H9 (cell line): ENCODE results near the gene ARID1A. TPM values are rescaled to one million over a fixed set of nuclear protein-coding genes. Genes with fewer than 3 reads are reported as not detected.

ENCODE experiments used
- DNase-seq: peaks from one replicate; pipeline ENCODE4 v3.0.0-alpha.2; 2017
- H2AFZ ChIP-seq: one replicate; pipeline ENCODE4 v1.6.1; 2013; ENCODE audit warnings: mild to moderate bottlenecking, low read length, control low read depth, moderate library complexity
- H2AK5ac ChIP-seq: 2 replicates; pipeline ENCODE4 v1.6.1; 2013; ENCODE audit warnings: low read length, control low read depth, mixed read lengths; ENCODE audit not compliant: insufficient read length
- H2BK120ac ChIP-seq: one replicate; pipeline ENCODE4 v1.6.1; 2013; ENCODE audit warnings: low read depth, mild to moderate bottlenecking, low read length, control low read depth, inconsistent platforms; ENCODE audit not compliant: poor library complexity, severe bottlenecking
- H2BK12ac ChIP-seq: 2 replicates; pipeline ENCODE4 v1.6.1; 2013; ENCODE audit warnings: low read length, control low read depth, mixed read lengths, low read depth; ENCODE audit not compliant: insufficient read length
- H2BK15ac ChIP-seq: 2 replicates; pipeline ENCODE4 v1.6.1; 2013; ENCODE audit warnings: low read depth, low read length, control low read depth
- H2BK20ac ChIP-seq: one replicate; pipeline ENCODE4 v1.6.1; 2013; ENCODE audit warnings: low read depth, mild to moderate bottlenecking, low read length, control low read depth, inconsistent platforms; ENCODE audit not compliant: poor library complexity, severe bottlenecking
- H2BK5ac ChIP-seq: 2 replicates; pipeline ENCODE4 v1.6.1; 2013; ENCODE audit warnings: low read length, control low read depth, mixed read lengths; ENCODE audit not compliant: insufficient read length
- H3K14ac ChIP-seq: 2 replicates; pipeline ENCODE4 v1.6.1; 2013; ENCODE audit warnings: low read length, control low read depth; ENCODE audit not compliant: insufficient read depth
- H3K18ac ChIP-seq: 2 replicates; pipeline ENCODE4 v1.6.1; 2013; ENCODE audit warnings: low read depth, mild to moderate bottlenecking, mixed read lengths, low read length, control low read depth; ENCODE audit not compliant: insufficient read length
- H3K23ac ChIP-seq: 2 replicates; pipeline ENCODE4 v1.6.1; 2013; ENCODE audit warnings: low read length, control low read depth, mixed read lengths, low read depth; ENCODE audit not compliant: insufficient read length
- H3K23me2 ChIP-seq: 2 replicates; pipeline ENCODE4 v1.6.1; 2013; ENCODE audit warnings: low read depth, mild to moderate bottlenecking, mixed read lengths, low read length, control low read depth; ENCODE audit not compliant: insufficient read length, poor library complexity, severe bottlenecking
- H3K27ac ChIP-seq: 2 replicates; pipeline ENCODE4 v1.5.1; 2013; ENCODE audit warnings: low read length, control low read depth, mixed read lengths, low read depth; ENCODE audit not compliant: insufficient read length
- H3K27me3 ChIP-seq: 2 replicates; pipeline ENCODE4 v1.6.1; 2013; ENCODE audit warnings: low read length, control low read depth, inconsistent platforms; ENCODE audit not compliant: insufficient read depth
- H3K4ac ChIP-seq: 2 replicates; pipeline ENCODE4 v1.6.1; 2013; ENCODE audit warnings: low read depth, mild to moderate bottlenecking, control low read depth, inconsistent platforms, low read length, moderate library complexity
- H3K4me1 ChIP-seq: 2 replicates; pipeline ENCODE4 v1.6.1; 2013; ENCODE audit warnings: low read length, control low read depth, inconsistent platforms; ENCODE audit not compliant: insufficient read depth
- H3K4me2 ChIP-seq: 2 replicates; pipeline ENCODE4 v1.6.1; 2013; ENCODE audit warnings: low read length, control low read depth, mixed read lengths; ENCODE audit not compliant: insufficient read length, insufficient read depth
- H3K56ac ChIP-seq: 2 replicates; pipeline ENCODE4 v1.6.1; 2013; ENCODE audit warnings: low read depth, mild to moderate bottlenecking, mixed read lengths, low read length, control low read depth; ENCODE audit not compliant: insufficient read length
- H3K79me1 ChIP-seq: 2 replicates; pipeline ENCODE4 v1.6.1; 2013; ENCODE audit warnings: low read depth, mild to moderate bottlenecking, moderate library complexity, low read length, control low read depth, inconsistent platforms; ENCODE audit not compliant: insufficient read depth, poor library complexity, severe bottlenecking
- H3K79me2 ChIP-seq: 2 replicates; pipeline ENCODE4 v1.6.1; 2013; ENCODE audit warnings: low read length, control low read depth, inconsistent platforms; ENCODE audit not compliant: insufficient read depth
- H3K9ac ChIP-seq: 2 replicates; pipeline ENCODE4 v1.6.1; 2013; ENCODE audit warnings: low read length, control low read depth, mixed read lengths; ENCODE audit not compliant: insufficient read length; ENCODE audit errors: extremely low read depth
- H3K9me3 ChIP-seq: one replicate; pipeline ENCODE4 v1.6.1; 2013; ENCODE audit warnings: low read depth, low read length, inconsistent platforms; ENCODE audit not compliant: control insufficient read depth
- H3T11ph ChIP-seq: one replicate; pipeline ENCODE4 v1.6.1; 2013; ENCODE audit warnings: mild to moderate bottlenecking, low read length, control low read depth, inconsistent platforms
- H4K20me1 ChIP-seq: one replicate; pipeline ENCODE4 v1.6.1; 2013; ENCODE audit not compliant: control insufficient read depth, insufficient read length, insufficient read depth
- H4K5ac ChIP-seq: 2 replicates; pipeline ENCODE4 v1.6.1; 2013; ENCODE audit warnings: low read depth, mild to moderate bottlenecking, mixed read lengths, low read length, control low read depth; ENCODE audit not compliant: insufficient read length
- H4K8ac ChIP-seq: replicated peaks from 2 replicates; pipeline ENCODE4 v1.6.1; 2013; ENCODE audit warnings: low read length, control low read depth, mixed read lengths, low read depth; ENCODE audit not compliant: insufficient read length
- H4K91ac ChIP-seq: 2 replicates; pipeline ENCODE4 v1.6.1; 2013; ENCODE audit warnings: low read depth, mild to moderate bottlenecking, moderate library complexity, mixed read lengths, low read length, control low read depth; ENCODE audit not compliant: insufficient read length
- H3K27ac Mint-ChIP-seq, 3 experiments: 2 replicates in 2 of 3; 3 replicates in 1 of 3; pipeline ENCODE4 v1.8.0; 2020 to 2021; ENCODE audit warnings: mixed read lengths in 3 of 3, mild to moderate bottlenecking in 1 of 3, moderate library complexity in 1 of 3
- H3K27me3 Mint-ChIP-seq: 2 replicates; pipeline ENCODE4 v1.8.0; 2021; ENCODE audit warnings: low read depth, mild to moderate bottlenecking, moderate library complexity, mixed read lengths
- H3K36me3 Mint-ChIP-seq, 3 experiments: 2 replicates in 2 of 3; 3 replicates in 1 of 3; pipeline ENCODE4 v1.8.0; 2020 to 2021; ENCODE audit warnings: low read depth in 3 of 3, mixed read lengths in 3 of 3; ENCODE audit not compliant: insufficient read depth in 1 of 3
- H3K4me1 Mint-ChIP-seq, 2 experiments: 2 replicates each; pipeline ENCODE4 v1.8.0; 2020; ENCODE audit warnings: mixed read lengths in 2 of 2
- H3K4me3 Mint-ChIP-seq, 2 experiments: 2 replicates in 1 of 2; 3 replicates in 1 of 2; pipeline ENCODE4 v1.8.0; 2020 to 2021; ENCODE audit warnings: mild to moderate bottlenecking in 2 of 2, mixed read lengths in 2 of 2, moderate library complexity in 1 of 2
- H3K9me3 Mint-ChIP-seq, 2 experiments: 2 replicates in 1 of 2; 3 replicates in 1 of 2; pipeline ENCODE4 v1.8.0; 2020; ENCODE audit warnings: mild to moderate bottlenecking in 2 of 2, mixed read lengths in 2 of 2, moderate library complexity in 1 of 2
- CTCF ChIP-seq: fragments of 200-600 bp; sonication (generic); conservative IDR thresholded peaks from 3 replicates; pipeline ENCODE4 v1.8.0; 2021; ENCODE audit warnings: antibody characterized with exemption, mild to moderate bottlenecking
- WGBS: extraction: QIAGEN DNeasy Blood & Tissue Kit; methylation state at CpG from one replicate; pipeline ENCODE4 v1.1.7; 2013; ENCODE audit warnings: missing lambda C conversion rate, low lambda C conversion rate, mixed read lengths; ENCODE audit not compliant: insufficient read length; ENCODE audit errors: extremely low coverage; 5-methylcytosine and 5-hydroxymethylcytosine counted together
- total RNA-seq: library from RNA; stranded (reverse); gene quantifications from 2 replicates; pipeline ENCODE4 v1.2.1, GENCODE V29; 2021

ARID1A gene
- total RNA-seq, 1 experiment from 2014 or later = 147 TPM

- no peak overlapping the region for H4K5ac ChIP-seq
- peaks cover 42 to 65% (median 56%) of the 10 kb centered on the region in 3 experiments; a peak in 6 of 7 replicates for H3K36me3 Mint-ChIP-seq
- no peaks in the 10 kb centered on the region for H4K20me1 ChIP-seq
Measured at GRCh38 chr1:26730695-26731094, 34.9 kb downstream of the ARID1A start.

More at GRCh38 chr1:26730695-26731094, 34.9 kb downstream of the ARID1A start:
- H3K27me3 Mint-ChIP-seq = no peaks in the 10 kb centered on the region
- Histone ChIP-seq H3K79me2 (peaks cover 24% of the 10 kb centered on the region; the same call in 1 of the 2 replicates), H3T11ph (no peak overlapping the region), H2BK15ac (no peak overlapping the region), H2BK120ac (no peak overlapping the region), H3K4ac (no peak overlapping the region), H3K4me2 (no peak overlapping the region), H3K4me1 (peaks cover 3% of the 10 kb centered on the region; the same call in 1 of the 2 replicates), H2BK20ac (no peak overlapping the region), H4K91ac (no peak overlapping the region), H3K23ac (no peak overlapping the region), H2BK5ac (no peak overlapping the region), H4K8ac (no peak overlapping the region), H3K18ac (no peak overlapping the region), H3K23me2 (no peaks in the 10 kb centered on the region), H3K14ac (no peak overlapping the region), H2AK5ac (no peak overlapping the region), H3K27ac (no peak overlapping the region), H2AFZ (no peak overlapping the region), H3K9me3 (no peaks in the 10 kb centered on the region), H2BK12ac (no peak overlapping the region), H3K27me3 (no peaks in the 10 kb centered on the region), H3K79me1 (no peaks in the 10 kb centered on the region), H3K56ac (no peak overlapping the region), H3K9ac (no peak overlapping the region)
- no peaks in the 10 kb centered on the region; a peak in 1 of 5 replicates for H3K9me3 Mint-ChIP-seq
- TF ChIP-seq CTCF = no peak
- no CpG with 5 or more reads among the region's 2 CpGs for WGBS
- H3K4me3 Mint-ChIP-seq = no peak overlapping the region
- H3K27ac Mint-ChIP-seq = peak overlapping the region in 2 of 3 experiments; percentile 11 to 41; a peak in 3 of 7 replicates
- no peak for DNase-seq
- H3K4me1 Mint-ChIP-seq = peaks cover 22 to 25% of the 10 kb centered on the region in 2 experiments
